ENCODE data around the gene TMEM59L. TPM values are rescaled to one million over a fixed set of nuclear protein-coding genes. Genes with fewer than 3 reads are reported as not detected.

The TMEM59L gene
- total RNA-seq, 1 donor from 2014 or later = 0.11 TPM

- H3K27me3 Mint-ChIP-seq (ENCODE audit: insufficient read depth, low read depth) = peaks cover 35% of the 10 kb centered on the region
- Histone ChIP-seq H3K4me2 (no peak overlapping the region), H3K9me3 (ENCODE audit: low read depth) (no peaks in the 10 kb centered on the region), H3K27me3 (peaks cover 53% of the 10 kb centered on the region), H3K4me1 (peaks cover 8% of the 10 kb centered on the region), H3K9ac (no peak overlapping the region), H4K20me1 (ENCODE audit: low read depth) (peaks cover 7% of the 10 kb centered on the region), H3K4me3 (no peak overlapping the region), H3F3A (ENCODE audit: low read depth) (no peaks in the 10 kb centered on the region), H2AFZ (replicated peaks) (no peak overlapping the region), H3K27ac (no peak overlapping the region), H3K36me3 (no peaks in the 10 kb centered on the region), H3K79me2 (ENCODE audit: low read depth) (no peaks in the 10 kb centered on the region)
- peaks cover 5% of the 10 kb centered on the region for H3K36me3 Mint-ChIP-seq
- H3K4me3 Mint-ChIP-seq = no peak overlapping the region
- DNase-seq (ENCODE audit: low spot score) = no peak
- no peak overlapping the region for H3K27ac Mint-ChIP-seq
- peaks cover 5% of the 10 kb centered on the region for H3K9me3 Mint-ChIP-seq
- H3K4me1 Mint-ChIP-seq = peaks cover 6% of the 10 kb centered on the region
- no peak for TF ChIP-seq EZH2 (IDR thresholded peaks at IDR 0.05)
- no peak for TF ChIP-seq CTCF (IDR thresholded peaks at IDR 0.05)
- no peak for TF ChIP-seq EZH2phosphoT487 (IDR thresholded peaks at IDR 0.05)
Measured at GRCh38 chr19:18618236-18618635, 5.6 kb downstream of the TMEM59L start.

- TF ChIP-seq EZH2 (IDR thresholded peaks at IDR 0.05) (no peak), CTCF (IDR thresholded peaks at IDR 0.05) (no peak), EZH2phosphoT487 (IDR thresholded peaks at IDR 0.05) (no peak)
- peaks cover 48% of the 10 kb centered on the region for H3K27me3 ChIP-seq
- Mint-ChIP-seq H3K4me1 (no peaks in the 10 kb centered on the region), H3K9me3 (peaks cover 5% of the 10 kb centered on the region), H3K4me3 (no peak overlapping the region), H3K27me3 (ENCODE audit: insufficient read depth, low read depth) (peaks cover 17% of the 10 kb centered on the region), H3K27ac (no peak overlapping the region), H3K36me3 (peaks cover 5% of the 10 kb centered on the region)
- H4K20me1 ChIP-seq (ENCODE audit: low read depth) = no peaks in the 10 kb centered on the region
- no peaks in the 10 kb centered on the region for H3K4me1 ChIP-seq
- no peak for DNase-seq (ENCODE audit: low spot score)
- H3K36me3 ChIP-seq = no peaks in the 10 kb centered on the region
- H3K9ac ChIP-seq = no peak overlapping the region
- H3K79me2 ChIP-seq (ENCODE audit: low read depth) = no peaks in the 10 kb centered on the region
- H2AFZ ChIP-seq (replicated peaks) = no peak overlapping the region
- H3K4me3 ChIP-seq = no peak overlapping the region
- no peaks in the 10 kb centered on the region for H3F3A ChIP-seq (ENCODE audit: low read depth)
- H3K4me2 ChIP-seq = no peak overlapping the region
- no peak overlapping the region for H3K27ac ChIP-seq
- H3K9me3 ChIP-seq (ENCODE audit: low read depth) = no peaks in the 10 kb centered on the region
Measured at GRCh38 chr19:18620311-18620710, 7.6 kb downstream of the TMEM59L start.

- peaks cover 5% of the 10 kb centered on the region for H3K9me3 Mint-ChIP-seq
- H3K4me1 Mint-ChIP-seq = no peaks in the 10 kb centered on the region
- no peak overlapping the region for H3K9ac ChIP-seq
- no peak overlapping the region for H3K4me2 ChIP-seq
- peaks cover 43% of the 10 kb centered on the region for H3K27me3 ChIP-seq
- H3K27ac ChIP-seq = no peak overlapping the region
- H3K27ac Mint-ChIP-seq = no peak overlapping the region
- H3K36me3 ChIP-seq = no peaks in the 10 kb centered on the region
- no peaks in the 10 kb centered on the region for H3K4me1 ChIP-seq
- no peak for DNase-seq (ENCODE audit: low spot score)
- no peak overlapping the region for H3K4me3 Mint-ChIP-seq
- H4K20me1 ChIP-seq (ENCODE audit: low read depth) = no peaks in the 10 kb centered on the region
- TF ChIP-seq EZH2phosphoT487 (IDR thresholded peaks at IDR 0.05) (no peak), EZH2 (IDR thresholded peaks at IDR 0.05) (no peak), CTCF (IDR thresholded peaks at IDR 0.05) (no peak)
- H3K9me3 ChIP-seq (ENCODE audit: low read depth) = no peaks in the 10 kb centered on the region
- no peaks in the 10 kb centered on the region for H3F3A ChIP-seq (ENCODE audit: low read depth)
- peaks cover 16% of the 10 kb centered on the region for H3K27me3 Mint-ChIP-seq (ENCODE audit: insufficient read depth, low read depth)
- no peaks in the 10 kb centered on the region for H3K79me2 ChIP-seq (ENCODE audit: low read depth)
- H3K36me3 Mint-ChIP-seq = peaks cover 5% of the 10 kb centered on the region
- H3K4me3 ChIP-seq = no peak overlapping the region
- no peak overlapping the region for H2AFZ ChIP-seq (replicated peaks)
Measured at GRCh38 chr19:18620902-18621301, 8.2 kb downstream of the TMEM59L start.

All from neural progenitor cell (in vitro differentiated cells).